Measurements from ENCODE around the gene PLXND1.

The PLXND1 gene

GRCh38 chr3:129608087-129608935, 1.8 kb upstream of the PLXND1 start:
- H3K27me3 ChIP-seq (ENCODE audit: insufficient read depth, insufficient read length), result peaks cover 13% of the 10 kb centered on the region
- peaks cover 38% of the 10 kb centered on the region for H3K4me1 ChIP-seq (ENCODE audit: insufficient read depth, insufficient read length)
- no peaks in the 10 kb centered on the region for H3K9me3 ChIP-seq (ENCODE audit: insufficient read depth, low read length)
- DNase-seq (ENCODE audit: low read depth, low spot score), result no peak
- no peak overlapping the region for H3K4me3 ChIP-seq (ENCODE audit: insufficient read length, low read depth)
- H3K9ac ChIP-seq (ENCODE audit: insufficient read length, low read depth), result peak overlapping the region; percentile 89
- peaks cover 16% of the 10 kb centered on the region for H3K36me3 ChIP-seq (ENCODE audit: insufficient read depth, insufficient read length, low read length)
- TF ChIP-seq ZNF274 (IDR thresholded peaks at IDR 0.05; ENCODE audit: low read depth, low read length) (no peak), YY1 (IDR thresholded peaks at IDR 0.05; ENCODE audit: insufficient read depth, insufficient read length) (no peak), SUZ12 (IDR thresholded peaks at IDR 0.05; ENCODE audit: extremely low read depth, insufficient read depth, insufficient read length) (no peak)

- Histone ChIP-seq H3K36me3 (ENCODE audit: insufficient read depth, insufficient read length, low read length) (peaks cover 21% of the 10 kb centered on the region), H3K4me3 (ENCODE audit: insufficient read length, low read depth) (peak overlapping the region; percentile 64), H3K27me3 (ENCODE audit: insufficient read depth, insufficient read length) (peaks cover 13% of the 10 kb centered on the region), H3K9ac (ENCODE audit: insufficient read length, low read depth) (peak overlapping the region; percentile 89), H3K9me3 (ENCODE audit: insufficient read depth, low read length) (no peaks in the 10 kb centered on the region), H3K4me1 (ENCODE audit: insufficient read depth, insufficient read length) (peaks cover 39% of the 10 kb centered on the region)
- TF ChIP-seq YY1 (IDR thresholded peaks at IDR 0.05; ENCODE audit: insufficient read depth, insufficient read length) (no peak), ZNF274 (IDR thresholded peaks at IDR 0.05; ENCODE audit: low read depth, low read length) (no peak), SUZ12 (IDR thresholded peaks at IDR 0.05; ENCODE audit: extremely low read depth, insufficient read depth, insufficient read length) (no peak)
- no peak for DNase-seq (ENCODE audit: low read depth, low spot score)
Measured at GRCh38 chr3:129607391-129608068, 1.1 kb upstream of the PLXND1 start.

- Histone ChIP-seq H3K27me3 (ENCODE audit: insufficient read depth, insufficient read length) (peaks cover 13% of the 10 kb centered on the region), H3K4me1 (ENCODE audit: insufficient read depth, insufficient read length) (peaks cover 41% of the 10 kb centered on the region), H3K9ac (ENCODE audit: insufficient read length, low read depth) (peak overlapping the region; percentile 91), H3K4me3 (ENCODE audit: insufficient read length, low read depth) (peak overlapping the region; percentile 75), H3K9me3 (ENCODE audit: insufficient read depth, low read length) (no peaks in the 10 kb centered on the region), H3K36me3 (ENCODE audit: insufficient read depth, insufficient read length, low read length) (peaks cover 36% of the 10 kb centered on the region)
- no peak for DNase-seq (ENCODE audit: low read depth, low spot score)
- no peak for TF ChIP-seq ZNF274 (IDR thresholded peaks at IDR 0.05; ENCODE audit: low read depth, low read length)
- no peak for TF ChIP-seq YY1 (IDR thresholded peaks at IDR 0.05; ENCODE audit: insufficient read depth, insufficient read length)
- TF ChIP-seq SUZ12 (IDR thresholded peaks at IDR 0.05; ENCODE audit: extremely low read depth, insufficient read depth, insufficient read length), result no peak
Measured at GRCh38 chr3:129605922-129606635, 397 bp downstream of the PLXND1 start.

- H3K4me1 ChIP-seq (ENCODE audit: insufficient read depth, insufficient read length), result peaks cover 45% of the 10 kb centered on the region
- TF ChIP-seq SUZ12 (IDR thresholded peaks at IDR 0.05; ENCODE audit: extremely low read depth, insufficient read depth, insufficient read length), result no peak
- TF ChIP-seq ZNF274 (IDR thresholded peaks at IDR 0.05; ENCODE audit: low read depth, low read length), result no peak
- no peaks in the 10 kb centered on the region for H3K9me3 ChIP-seq (ENCODE audit: insufficient read depth, low read length)
- H3K9ac ChIP-seq (ENCODE audit: insufficient read length, low read depth), result peak overlapping the region; percentile 91
- H3K4me3 ChIP-seq (ENCODE audit: insufficient read length, low read depth), result peak overlapping the region; percentile 75
- peaks cover 13% of the 10 kb centered on the region for H3K27me3 ChIP-seq (ENCODE audit: insufficient read depth, insufficient read length)
- H3K36me3 ChIP-seq (ENCODE audit: insufficient read depth, insufficient read length, low read length), result peaks cover 43% of the 10 kb centered on the region
- DNase-seq (ENCODE audit: low read depth, low spot score), result no peak
Measured at GRCh38 chr3:129605203-129605921, 1.1 kb downstream of the PLXND1 start.

- DNase-seq (ENCODE audit: low read depth, low spot score), result no peak
- TF ChIP-seq ZNF274 (IDR thresholded peaks at IDR 0.05; ENCODE audit: low read depth, low read length) (no peak), YY1 (IDR thresholded peaks at IDR 0.05; ENCODE audit: insufficient read depth, insufficient read length) (no peak), SUZ12 (IDR thresholded peaks at IDR 0.05; ENCODE audit: extremely low read depth, insufficient read depth, insufficient read length) (no peak)
- Histone ChIP-seq H3K27me3 (ENCODE audit: insufficient read depth, insufficient read length) (peaks cover 13% of the 10 kb centered on the region), H3K36me3 (ENCODE audit: insufficient read depth, insufficient read length, low read length) (peaks cover 45% of the 10 kb centered on the region), H3K9me3 (ENCODE audit: insufficient read depth, low read length) (no peaks in the 10 kb centered on the region), H3K4me3 (ENCODE audit: insufficient read length, low read depth) (peak overlapping the region; percentile 75), H3K4me1 (ENCODE audit: insufficient read depth, insufficient read length) (peaks cover 50% of the 10 kb centered on the region), H3K9ac (ENCODE audit: insufficient read length, low read depth) (peak overlapping the region; percentile 85)
Measured at GRCh38 chr3:129604767-129605166, 1.7 kb downstream of the PLXND1 start.

- Histone ChIP-seq H3K9ac (ENCODE audit: insufficient read length, low read depth) (peak overlapping the region; percentile 85), H3K9me3 (ENCODE audit: insufficient read depth, low read length) (no peaks in the 10 kb centered on the region), H3K27me3 (ENCODE audit: insufficient read depth, insufficient read length) (peaks cover 13% of the 10 kb centered on the region), H3K4me3 (ENCODE audit: insufficient read length, low read depth) (peak overlapping the region; percentile 75), H3K4me1 (ENCODE audit: insufficient read depth, insufficient read length) (peaks cover 54% of the 10 kb centered on the region), H3K36me3 (ENCODE audit: insufficient read depth, insufficient read length, low read length) (peaks cover 45% of the 10 kb centered on the region)
- TF ChIP-seq YY1 (IDR thresholded peaks at IDR 0.05; ENCODE audit: insufficient read depth, insufficient read length) (no peak), ZNF274 (IDR thresholded peaks at IDR 0.05; ENCODE audit: low read depth, low read length) (no peak), SUZ12 (IDR thresholded peaks at IDR 0.05; ENCODE audit: extremely low read depth, insufficient read depth, insufficient read length) (no peak)
- no peak for DNase-seq (ENCODE audit: low read depth, low spot score)
Measured at GRCh38 chr3:129603991-129604749, 2.3 kb downstream of the PLXND1 start.

Data from NT2/D1 (cell line).